BJ (cell line): Measurements from ENCODE around the gene YAE1. TPM values are rescaled to one million over a fixed set of nuclear protein-coding genes. Genes with fewer than 3 reads are reported as not detected.

Experiments used
- CTCF ChIA-PET: fragments of 350-600 bp; formaldehyde crosslinking; extraction: SDS; loops from one replicate; lab custom pipeline; 2021; ENCODE audit warnings: antibody characterized with exemption, inconsistent platforms; lab: Yijun Ruan, JAX
- POLR2A ChIA-PET: fragments of 300-600 bp; sonication (Branson Sonifier 250); formaldehyde crosslinking; extraction: SDS; loops from one replicate; lab custom pipeline; 2021; ENCODE audit warnings: antibody characterized with exemption; lab: Charles Lee
- DNase-seq: peaks from one replicate; pipeline ENCODE4 v3.0.0-alpha.2; 2011; ENCODE audit warnings: low read depth
- H3K27me3 ChIP-seq: 2 replicates; pipeline ENCODE4 v1.6.0; 2011; ENCODE audit warnings: low read length; ENCODE audit not compliant: control insufficient read depth, insufficient read depth
- H3K36me3 ChIP-seq: 2 replicates; pipeline ENCODE4 v1.5.1; 2011; ENCODE audit warnings: low read length; ENCODE audit not compliant: control insufficient read depth, insufficient read depth
- H3K4me3 ChIP-seq: 2 replicates; pipeline ENCODE4 v1.5.1; 2011; ENCODE audit warnings: low read depth, mild to moderate bottlenecking, control low read depth, low read length
- CTCF ChIP-seq: IDR thresholded peaks from 2 replicates; pipeline ENCODE4 v1.5.1; 2011; ENCODE audit warnings: low read depth, mild to moderate bottlenecking, control low read depth, inconsistent platforms, low read length, moderate library complexity; ENCODE audit not compliant: insufficient read depth
- polyA plus RNA-seq: library from polyadenylated mRNA; depleted of rRNA; stranded (reverse); fragments of >200 nt; gene quantifications from 2 replicates; pipeline ENCODE4 v1.2.3, GENCODE V29; 2011

The YAE1 gene
- polyA plus RNA-seq, 1 experiment: 17.0 TPM

GRCh38 chr7:39608278-39608677 lies 42.1 kb downstream of the YAE1 start:
- H3K27me3 ChIP-seq: no peaks in the 10 kb centered on the region
- DNase-seq: no peak
- TF ChIP-seq CTCF: no peak
- H3K36me3 ChIP-seq: no peaks in the 10 kb centered on the region
- H3K4me3 ChIP-seq: no peak overlapping the region
- CTCF ChIA-PET: interaction anchor here (1.3 kb wide), 1 partner anchor 28 kb away, joined by 4 read pairs; no protein-coding TSS in a partner anchor
- POLR2A ChIA-PET: no interaction called here

GRCh38 chr7:39609113-39609934 lies 43.1 kb downstream of the YAE1 start:
- ChIA-PET POLR2A (interaction anchor here (1.6 kb wide), 1 partner anchor 12 kb away, joined by 4 read pairs; no protein-coding TSS in a partner anchor), CTCF (interaction anchor here (0.8 to 1.4 kb wide), 4 partner anchors 11 to 29 kb away, joined by 3 to 4 read pairs (median 3); partner anchors contain the start of gene RALA)
- no peaks in the 10 kb centered on the region for H3K36me3 ChIP-seq
- no peaks in the 10 kb centered on the region for H3K27me3 ChIP-seq
- no peak for DNase-seq
- peak overlapping the region; percentile 28 for H3K4me3 ChIP-seq
- TF ChIP-seq CTCF: no peak

GRCh38 chr7:39609935-39610263 lies 43.7 kb downstream of the YAE1 start:
- Histone ChIP-seq H3K36me3 (no peaks in the 10 kb centered on the region), H3K4me3 (peak overlapping the region; percentile 28), H3K27me3 (no peaks in the 10 kb centered on the region)
- DNase-seq: no peak
- no peak for TF ChIP-seq CTCF
- CTCF ChIA-PET: interaction anchor here (1.1 to 1.4 kb wide), 2 partner anchors 11 to 13 kb away, joined by 3 read pairs; partner anchors contain the start of gene RALA
- POLR2A ChIA-PET: interaction anchor here (1.6 kb wide), 1 partner anchor 12 kb away, joined by 4 read pairs; no protein-coding TSS in a partner anchor

- Histone ChIP-seq H3K27me3 (no peaks in the 10 kb centered on the region), H3K36me3 (no peaks in the 10 kb centered on the region), H3K4me3 (no peak overlapping the region)
- ChIA-PET POLR2A (no interaction called here), CTCF (interaction anchor here (1.8 kb wide), 1 partner anchor 133 kb away, joined by 5 read pairs; no protein-coding TSS in a partner anchor)
- DNase-seq: no peak
- TF ChIP-seq CTCF: no peak
These were observed 47.4 kb downstream of the YAE1 start for GRCh38 chr7:39613577-39613976.

- POLR2A ChIA-PET: no interaction called here
- DNase-seq: no peak
- H3K4me3 ChIP-seq: no peak overlapping the region
- CTCF ChIA-PET: interaction anchor here (1.8 kb wide), 1 partner anchor 132 kb away, joined by 5 read pairs; no protein-coding TSS in a partner anchor
- TF ChIP-seq CTCF: no peak
- H3K27me3 ChIP-seq: no peaks in the 10 kb centered on the region
- H3K36me3 ChIP-seq: no peaks in the 10 kb centered on the region
These were observed 48.1 kb downstream of the YAE1 start for GRCh38 chr7:39614299-39614698.
